ENCODE results near the gene SLC25A36. TPM values are rescaled to one million over a fixed set of nuclear protein-coding genes. Genes with fewer than 3 reads are reported as not detected.

SLC25A36 gene
- total and polyA plus RNA-seq, 2 experiments from 2014 or later: 70.0 to 297 TPM

- H3K36me3 ChIP-seq: no peaks in the 10 kb centered on the region
- no peak overlapping the region for H3K4me3 ChIP-seq
- H3K4me1 ChIP-seq (ENCODE audit: low read depth): peaks cover 17% of the 10 kb centered on the region
- no peaks in the 10 kb centered on the region for H3K9me3 ChIP-seq (ENCODE audit: low read depth)
- H3K27ac ChIP-seq: no peak overlapping the region
- TF ChIP-seq, protein P1, sequence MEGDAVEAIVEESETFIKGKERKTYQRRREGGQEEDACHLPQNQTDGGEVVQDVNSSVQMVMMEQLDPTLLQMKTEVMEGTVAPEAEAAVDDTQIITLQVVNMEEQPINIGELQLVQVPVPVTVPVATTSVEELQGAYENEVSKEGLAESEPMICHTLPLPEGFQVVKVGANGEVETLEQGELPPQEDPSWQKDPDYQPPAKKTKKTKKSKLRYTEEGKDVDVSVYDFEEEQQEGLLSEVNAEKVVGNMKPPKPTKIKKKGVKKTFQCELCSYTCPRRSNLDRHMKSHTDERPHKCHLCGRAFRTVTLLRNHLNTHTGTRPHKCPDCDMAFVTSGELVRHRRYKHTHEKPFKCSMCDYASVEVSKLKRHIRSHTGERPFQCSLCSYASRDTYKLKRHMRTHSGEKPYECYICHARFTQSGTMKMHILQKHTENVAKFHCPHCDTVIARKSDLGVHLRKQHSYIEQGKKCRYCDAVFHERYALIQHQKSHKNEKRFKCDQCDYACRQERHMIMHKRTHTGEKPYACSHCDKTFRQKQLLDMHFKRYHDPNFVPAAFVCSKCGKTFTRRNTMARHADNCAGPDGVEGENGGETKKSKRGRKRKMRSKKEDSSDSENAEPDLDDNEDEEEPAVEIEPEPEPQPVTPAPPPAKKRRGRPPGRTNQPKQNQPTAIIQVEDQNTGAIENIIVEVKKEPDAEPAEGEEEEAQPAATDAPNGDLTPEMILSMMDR (IDR thresholded peaks at IDR 0.05; ENCODE audit: low read depth, low read length): no peak
- no peak for DNase-seq (ENCODE audit: low read depth in 1 of 2, low spot score in 1 of 2)
- H3K27me3 ChIP-seq: no peaks in the 10 kb centered on the region
Observed at GRCh38 chr3:141021261-141021660, 79.6 kb downstream of the SLC25A36 start.

Other genes with a start within 250 kb of the SLC25A36 start
- 66.4 and 82.2 TPM in 2 replicates for gene SPSB4, start 109.5 kb downstream of the SLC25A36 start, total RNA-seq
- gene SPSB4, start 109.5 kb downstream of the SLC25A36 start, polyA plus RNA-seq: 57.0 and 58.3 TPM in 2 replicates